IPS-NIHi7 (cell line): Measurements from ENCODE around the gene EXOC6B.
A peak's percentile ranks its signal among the peaks of the same experiment; 100 is the strongest.
"Not testable (repeated sequence)": the region's sequence is repeated elsewhere in the genome, so short reads cannot be mapped to it uniquely, and the experiment has no call there.

Experiments
- DNase-seq: peaks from one replicate; pipeline ENCODE4 v3.0.0; 2012; ENCODE audit warnings: mixed read lengths; ENCODE audit errors: extremely low spot score

The EXOC6B gene

DNA sequence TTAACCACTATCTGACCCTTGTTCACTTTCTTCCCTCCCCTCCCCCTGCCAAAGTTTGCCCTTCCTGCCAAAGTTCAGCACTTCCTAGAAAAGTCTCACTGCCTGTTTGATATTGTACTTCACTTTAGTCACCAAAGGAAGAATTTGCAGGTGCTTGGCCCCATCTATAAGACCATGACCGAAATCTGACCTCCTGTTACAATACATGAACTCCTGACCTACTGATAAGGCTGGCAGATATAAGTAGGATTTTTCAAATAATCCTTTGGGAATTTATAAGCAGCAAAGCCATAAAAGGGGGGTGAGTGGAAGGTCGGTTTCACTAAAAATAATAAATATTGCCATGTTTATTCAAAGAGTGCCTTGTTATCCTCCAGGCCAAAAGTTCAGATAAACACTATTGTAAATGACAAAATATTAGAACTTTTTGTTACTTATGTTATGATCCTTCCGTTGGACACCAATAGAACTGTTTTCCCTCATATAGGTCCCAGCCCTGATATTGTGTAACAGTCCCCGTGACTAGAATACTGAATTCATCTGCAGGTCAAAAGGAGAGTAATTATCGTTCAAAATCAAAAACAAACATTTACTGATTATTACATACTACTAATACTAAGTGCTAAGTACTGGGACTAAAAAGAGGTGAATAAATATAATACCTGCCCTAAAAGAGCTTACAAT is 277.6 kb downstream of the EXOC6B start:
- DNase-seq, result no peak

DNA sequence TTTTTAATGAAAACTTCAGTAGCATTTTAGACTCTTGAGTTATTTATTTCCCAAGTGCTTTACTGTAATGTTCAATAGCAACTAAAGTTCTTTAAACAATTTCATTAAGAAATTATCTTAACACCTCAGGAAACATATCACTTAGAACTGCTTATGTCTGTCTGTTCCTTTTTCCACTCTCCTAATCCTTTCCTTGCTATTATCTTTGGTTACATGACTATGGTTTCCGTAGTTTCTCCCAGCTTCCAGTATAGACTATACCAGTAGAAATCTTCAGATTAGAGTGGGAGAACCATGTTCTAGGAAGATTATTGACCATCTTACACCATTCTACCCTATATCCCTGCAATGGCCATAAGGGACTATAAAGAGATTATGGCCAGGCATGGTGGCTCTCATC is 280.0 kb downstream of the EXOC6B start:
- no peak for DNase-seq

DNA sequence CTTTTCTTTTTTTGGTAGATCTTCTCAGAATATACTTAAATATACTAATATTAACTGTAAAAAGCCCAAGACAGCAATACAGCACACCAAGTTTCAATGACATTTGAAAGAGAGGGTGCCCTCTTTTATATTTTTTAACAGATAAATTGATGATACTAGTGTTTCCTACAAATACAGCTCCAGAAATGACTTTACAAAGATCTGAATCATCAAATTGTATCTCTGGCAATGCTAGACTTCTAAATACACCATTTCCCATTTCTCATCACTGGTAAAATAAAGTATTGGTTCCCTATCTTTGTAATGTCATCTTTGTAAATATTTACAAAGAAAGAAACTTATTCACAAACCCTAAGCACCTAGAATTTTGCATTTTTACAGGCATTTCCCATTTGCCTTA is 281.3 kb downstream of the EXOC6B start:
- DNase-seq, result no peak

DNA sequence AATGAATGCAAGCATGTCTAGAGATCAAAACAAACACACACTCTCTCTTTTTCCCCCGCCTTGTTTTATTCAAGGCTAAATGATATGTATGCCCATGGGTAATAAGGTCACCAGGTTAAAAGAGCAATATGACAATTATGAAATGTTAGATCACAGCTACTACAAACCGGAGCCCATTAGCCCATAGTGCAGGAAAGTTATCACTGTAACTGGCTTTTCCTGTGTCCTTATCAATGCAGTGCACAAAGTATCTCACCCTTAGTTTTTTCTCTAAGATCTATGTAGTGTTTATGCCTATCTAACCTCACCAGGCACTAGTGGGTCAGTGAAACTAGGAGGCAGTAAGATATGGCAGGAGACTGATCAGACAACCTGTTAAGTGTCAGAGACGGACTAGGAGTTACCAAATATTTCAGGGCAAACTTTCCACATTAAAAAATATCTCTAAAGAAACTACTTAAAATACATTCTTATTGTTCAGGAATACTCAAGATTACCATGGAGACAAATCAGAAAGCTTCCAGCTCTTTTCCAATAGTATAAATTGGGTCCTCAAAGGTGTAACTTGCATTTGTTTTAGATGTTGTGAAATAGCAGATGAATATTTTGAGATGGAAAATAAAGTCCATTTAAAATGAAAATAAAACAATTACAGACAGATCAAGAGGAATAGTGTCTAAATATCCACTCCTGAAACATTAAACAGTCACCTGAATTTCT is 282.2 kb downstream of the EXOC6B start:
- no peak for DNase-seq

DNA sequence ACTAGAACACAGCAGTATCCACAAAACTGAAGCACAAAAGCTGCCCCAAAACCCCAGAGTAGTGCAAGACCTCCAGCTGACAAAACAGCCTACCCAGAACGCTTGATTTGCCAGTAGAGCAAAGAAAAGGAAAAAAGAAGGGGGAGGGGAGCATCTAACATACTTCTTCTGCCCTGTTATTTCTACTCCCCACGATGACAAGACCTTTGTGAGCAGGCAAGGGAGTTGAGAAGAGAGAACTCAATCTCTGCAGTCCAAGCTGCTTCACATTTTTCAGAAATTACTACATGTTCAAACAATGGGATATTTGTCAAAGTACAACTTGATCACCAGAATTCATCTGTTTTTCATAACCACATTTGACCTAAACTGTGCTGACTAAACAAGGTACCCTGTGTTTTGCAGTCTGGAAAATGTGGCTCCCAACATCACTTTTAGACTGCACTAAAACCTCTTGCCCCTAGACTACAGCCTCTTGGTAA is 286.7 kb downstream of the EXOC6B start:
- DNase-seq, result peak; percentile 13

DNA sequence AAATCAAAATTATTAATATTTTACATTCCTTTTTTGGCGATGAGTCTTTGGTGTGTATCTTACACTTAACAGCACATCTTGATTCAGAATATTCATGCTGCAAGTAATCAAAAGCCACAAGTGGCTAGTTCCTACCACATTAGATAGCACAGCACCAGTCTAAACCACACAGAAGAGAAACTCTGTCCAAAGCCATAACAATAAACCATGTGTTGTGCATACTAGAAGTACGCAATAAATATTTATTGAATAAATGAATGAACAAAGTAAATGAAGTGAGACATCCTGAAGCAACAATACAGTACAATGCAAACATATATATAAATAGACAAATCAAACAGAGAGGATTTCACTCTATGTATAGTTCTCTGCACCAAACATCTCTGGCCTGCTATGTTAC is 287.3 kb downstream of the EXOC6B start:
- no peak for DNase-seq

DNA sequence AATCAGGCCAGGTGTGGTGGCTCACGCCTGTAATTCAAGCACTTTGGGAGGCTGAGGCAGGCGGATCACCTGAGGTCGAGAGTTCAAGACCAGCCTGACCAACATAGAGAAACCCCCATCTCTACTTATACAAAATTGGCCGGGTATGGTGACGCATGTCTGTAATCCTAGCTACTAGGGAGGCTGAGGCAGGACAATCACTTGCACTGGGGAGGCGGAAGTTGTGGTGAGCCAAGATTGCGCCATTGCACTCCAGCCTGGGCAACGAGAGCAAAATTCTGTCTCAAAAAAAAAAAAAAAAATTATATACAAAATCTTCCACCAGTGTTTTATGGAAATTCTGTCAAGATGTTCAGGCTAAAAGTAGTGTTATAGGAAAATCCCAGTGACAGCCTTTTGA is 290.2 kb downstream of the EXOC6B start:
- not testable (repeated sequence) for DNase-seq

DNA sequence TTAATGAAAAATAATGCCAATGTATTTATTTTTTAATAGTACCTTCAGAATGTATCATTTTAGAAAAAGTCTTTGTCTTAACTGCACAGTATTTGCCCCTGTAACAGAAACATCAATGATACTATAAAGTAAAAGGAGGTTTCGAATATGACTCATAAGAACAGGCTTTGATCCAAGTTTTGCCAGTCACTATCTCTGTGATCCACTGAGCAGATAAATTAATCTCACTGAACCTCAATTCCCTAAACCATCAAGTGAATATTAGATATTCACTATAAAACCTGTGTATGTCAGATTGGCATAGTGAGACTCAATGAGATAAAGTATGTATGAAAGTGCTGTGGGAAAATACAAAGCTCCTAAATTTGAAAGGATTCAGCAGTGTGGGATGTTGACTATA is 292.1 kb downstream of the EXOC6B start:
- no peak for DNase-seq

DNA sequence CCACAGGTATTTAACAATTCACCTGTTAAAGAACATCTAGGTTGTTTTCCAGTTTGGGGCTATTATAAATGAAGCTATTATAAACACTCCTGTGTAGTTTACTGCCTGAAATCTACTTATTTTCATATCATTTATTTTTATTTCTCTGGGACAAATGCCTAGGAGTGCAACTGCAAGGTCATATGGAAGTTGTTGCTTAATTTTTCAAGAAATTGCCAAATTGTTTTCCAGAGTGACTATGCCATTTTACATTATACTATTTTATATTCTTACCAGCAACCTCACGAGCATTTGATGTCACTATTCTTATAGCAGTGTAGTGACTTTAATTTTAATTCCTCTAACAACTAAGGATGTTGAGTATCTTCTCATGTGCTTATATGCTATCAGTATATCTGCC is 298.4 kb downstream of the EXOC6B start:
- no peak for DNase-seq

DNA sequence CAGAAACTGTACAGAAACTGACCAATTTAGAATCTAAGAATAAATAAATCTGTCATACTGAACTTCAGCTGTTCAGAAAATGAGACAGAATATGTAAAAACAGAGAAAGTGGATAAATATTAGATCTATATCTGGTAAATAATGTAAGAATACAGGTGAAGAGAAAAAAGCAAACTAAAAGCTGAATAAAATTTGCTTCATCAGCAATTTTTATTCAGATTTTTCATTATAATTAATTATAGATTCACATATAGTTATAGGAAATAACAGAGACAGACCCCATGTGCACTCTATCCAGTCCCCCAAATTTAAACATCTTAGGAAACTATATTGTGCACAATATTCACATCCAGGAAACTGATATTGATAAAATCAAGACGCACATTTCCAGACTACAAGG is 299.2 kb downstream of the EXOC6B start:
- DNase-seq, result no peak

DNA sequence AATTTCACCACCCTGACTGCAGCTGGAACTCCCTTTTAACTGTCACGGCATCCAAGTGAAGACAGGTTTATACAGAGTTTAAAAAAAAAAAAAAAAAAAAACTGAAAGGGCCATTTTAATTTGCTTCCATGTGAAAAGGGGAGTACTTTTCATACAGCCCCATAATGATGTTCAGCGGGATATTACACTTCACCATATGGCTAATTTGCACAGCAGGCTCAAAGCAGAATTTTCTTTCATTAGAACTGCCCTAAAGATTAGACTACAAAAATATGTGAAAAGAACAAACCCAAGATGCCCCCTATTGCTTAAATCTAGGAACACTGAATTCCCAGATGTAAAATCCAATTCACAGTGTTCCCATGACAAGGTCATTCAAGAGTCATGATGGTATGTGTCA is 301.8 kb downstream of the EXOC6B start:
- no peak for DNase-seq

DNA sequence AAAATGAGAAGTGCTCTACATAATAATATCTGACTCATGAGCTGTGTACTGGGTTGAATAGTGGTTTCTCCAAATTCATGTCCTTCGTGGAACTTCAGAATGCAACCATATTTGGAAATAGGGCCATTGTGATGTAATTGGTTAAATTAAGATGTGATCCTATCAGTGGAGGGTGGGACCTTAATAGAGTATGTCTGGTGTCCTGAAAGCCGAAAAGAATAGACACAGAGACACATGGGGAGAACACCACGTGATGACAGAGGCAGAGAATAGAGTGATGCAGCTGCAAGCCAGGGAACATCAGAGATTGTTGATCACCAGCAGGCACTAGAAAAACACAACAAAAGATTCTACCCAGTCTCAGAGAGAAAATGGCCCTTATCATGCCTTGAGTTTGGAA is 310.1 kb downstream of the EXOC6B start:
- DNase-seq, result no peak

DNA sequence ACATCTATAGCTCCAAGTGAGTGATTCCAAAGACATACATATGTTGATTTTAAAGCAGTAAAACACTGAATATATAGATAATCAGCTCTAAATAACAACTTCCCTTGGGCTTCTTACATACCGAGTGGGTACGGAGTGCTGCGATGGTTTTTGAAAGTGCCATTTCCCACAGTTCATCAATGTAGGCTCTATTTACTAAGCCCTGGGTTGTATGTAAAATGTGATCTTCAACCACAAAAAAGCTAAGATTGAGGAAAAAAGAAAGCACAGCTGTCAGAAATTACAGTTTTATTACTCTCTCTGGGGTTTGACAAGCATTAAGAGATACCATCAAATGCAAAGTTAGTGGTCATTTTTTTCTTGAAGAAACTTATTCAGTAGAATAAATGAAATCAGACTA is 312.8 kb downstream of the EXOC6B start:
- DNase-seq, result no peak

DNA sequence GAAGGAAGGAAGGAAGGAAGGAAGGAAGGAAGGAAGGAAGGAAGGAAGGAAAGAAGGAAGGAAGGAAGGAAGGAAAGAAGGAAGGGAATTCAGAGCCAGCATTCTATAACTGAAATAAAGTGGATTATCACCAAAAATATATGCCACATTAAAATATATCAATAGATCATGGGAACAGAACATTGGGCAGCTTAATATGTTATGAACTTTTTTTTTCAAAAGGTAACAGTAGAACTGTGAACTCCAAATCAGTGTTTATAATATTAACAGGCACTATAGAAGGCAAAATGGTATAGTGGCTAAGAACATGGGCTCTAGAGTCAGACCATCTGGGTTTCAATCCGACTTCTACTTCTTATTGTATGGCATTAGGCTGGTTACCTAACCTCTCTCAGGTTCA is 313.5 kb downstream of the EXOC6B start:
- DNase-seq, result no peak

DNA sequence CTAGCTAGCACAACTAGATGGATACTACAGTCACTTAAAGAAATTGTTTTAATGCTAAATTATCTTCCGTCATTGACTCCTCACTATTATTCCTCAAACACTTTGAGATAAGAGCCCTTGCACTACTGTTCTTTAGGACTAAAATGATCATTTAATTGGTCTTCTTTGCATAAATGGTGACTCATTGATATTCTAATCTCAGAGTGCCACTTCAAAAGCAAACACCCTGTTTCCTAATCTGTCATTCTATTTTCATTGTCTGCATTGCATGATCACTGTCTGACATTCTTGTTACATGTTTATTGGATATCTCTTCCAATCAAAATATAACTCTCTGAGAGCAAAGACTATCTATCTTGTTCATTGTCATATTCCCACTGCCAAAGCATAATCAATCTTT is 313.9 kb downstream of the EXOC6B start:
- DNase-seq, result no peak

DNA sequence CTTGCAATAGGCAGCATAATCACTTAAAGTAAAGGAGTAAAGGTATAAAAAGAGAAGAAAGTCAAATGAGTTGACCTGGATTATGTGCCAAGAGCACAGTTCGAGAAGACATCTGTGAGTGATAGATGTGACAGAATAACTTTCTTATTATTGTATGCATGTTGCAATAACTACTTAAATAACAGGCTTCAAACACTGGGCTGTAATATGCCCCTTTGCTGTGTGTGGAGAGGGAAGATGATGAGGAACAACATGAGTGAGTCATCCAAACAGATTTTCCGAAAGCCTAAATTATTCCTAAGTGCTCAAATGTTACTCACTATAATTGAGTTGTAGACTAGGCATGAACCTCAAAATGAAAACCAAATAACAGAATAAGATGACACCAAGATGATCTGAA is 328.1 kb downstream of the EXOC6B start:
- no peak for DNase-seq

DNA sequence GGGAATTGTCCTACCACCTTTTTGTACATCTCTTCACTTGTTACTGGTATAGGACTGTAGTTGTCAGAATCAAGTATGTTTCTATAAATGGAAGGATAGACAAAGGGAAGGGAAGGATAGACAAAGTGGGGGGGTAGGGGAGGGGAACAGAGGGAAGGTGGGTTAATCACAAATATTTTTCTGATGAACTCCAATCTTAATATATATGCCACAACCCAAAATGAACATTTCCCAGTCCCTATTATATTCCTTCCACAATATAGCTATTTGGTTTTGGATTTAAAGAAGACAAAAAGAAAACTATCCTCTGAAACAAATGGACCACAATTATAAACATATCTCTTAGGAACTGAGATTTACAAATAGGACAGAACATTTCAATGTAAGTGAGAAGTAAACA is 329.4 kb downstream of the EXOC6B start:
- no peak for DNase-seq

DNA sequence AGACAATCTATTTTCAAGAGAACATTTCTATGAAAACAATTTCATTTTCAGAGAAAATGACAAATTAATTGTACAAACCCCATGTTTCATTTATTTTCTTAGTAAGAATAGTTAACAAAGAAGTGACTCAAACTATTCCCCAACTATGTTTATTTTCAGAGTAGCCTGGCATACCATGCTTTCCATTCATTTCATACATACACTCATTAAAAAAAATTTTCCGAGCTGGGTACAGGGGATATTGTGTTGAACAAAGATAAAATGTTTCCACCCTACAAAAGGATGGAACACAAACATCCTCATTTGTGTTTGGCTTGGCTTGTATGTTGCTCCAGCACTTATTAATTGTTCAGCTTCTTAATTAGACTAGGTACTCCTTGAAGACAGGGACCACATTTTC is 331.4 kb downstream of the EXOC6B start:
- no peak for DNase-seq

DNA sequence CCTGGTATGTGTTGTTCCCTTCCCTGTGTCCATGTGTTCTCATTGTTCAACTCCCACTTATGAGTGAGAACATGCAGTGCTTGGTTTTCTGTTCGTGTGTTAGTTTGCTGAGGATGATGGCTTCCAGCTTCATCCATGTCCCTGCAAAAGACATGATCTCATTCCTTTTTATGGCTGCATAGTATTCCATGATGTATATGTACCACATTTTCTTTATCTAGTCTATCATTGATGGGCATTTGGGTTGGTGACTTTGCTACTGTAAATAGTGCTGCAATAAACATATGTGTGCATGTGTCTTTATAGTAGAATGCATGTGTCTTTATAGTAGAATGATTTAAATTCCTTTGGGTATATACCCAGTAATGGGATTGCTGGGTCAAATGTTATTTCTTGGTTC is 341.2 kb downstream of the EXOC6B start:
- not testable (repeated sequence) for DNase-seq

DNA sequence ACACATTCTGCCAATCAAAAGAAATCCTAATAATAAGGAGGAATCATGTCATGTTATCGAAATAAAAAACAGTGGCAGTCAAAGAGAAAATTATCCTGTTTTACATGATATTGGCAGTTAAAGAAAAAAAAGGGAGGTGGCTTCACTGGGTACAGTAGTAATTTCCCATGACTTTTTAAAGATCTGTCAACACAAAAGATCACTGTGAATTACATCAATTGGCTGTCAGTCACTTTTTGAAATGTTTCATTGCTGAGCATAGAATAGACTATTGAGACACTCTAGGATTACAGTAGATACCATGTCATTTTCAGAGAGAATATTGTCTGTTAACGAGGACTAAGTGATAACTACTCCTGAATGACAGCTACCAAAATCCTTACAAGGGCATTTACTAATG is 342.5 kb downstream of the EXOC6B start:
- DNase-seq, result no peak

DNA sequence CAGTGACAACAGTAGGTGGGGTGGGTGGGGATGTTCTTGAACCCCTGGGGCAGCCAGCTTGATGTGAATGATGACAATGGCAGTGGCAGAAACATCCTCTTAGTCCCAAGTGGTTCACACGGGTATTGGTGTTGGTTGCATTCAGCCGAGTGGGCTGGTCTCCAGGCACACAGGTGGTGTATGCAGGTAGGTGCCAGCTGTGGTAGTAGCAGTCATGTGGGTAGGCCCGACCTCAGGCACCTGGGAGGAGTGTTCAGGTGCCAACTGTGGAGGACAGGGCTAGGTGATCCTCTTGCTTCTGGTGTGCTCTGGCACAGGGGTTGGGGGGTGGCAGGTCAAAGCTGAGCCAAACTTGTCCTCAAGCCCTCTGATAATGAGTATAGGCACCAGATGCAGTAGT is 350.6 kb downstream of the EXOC6B start:
- DNase-seq, result no peak

DNA sequence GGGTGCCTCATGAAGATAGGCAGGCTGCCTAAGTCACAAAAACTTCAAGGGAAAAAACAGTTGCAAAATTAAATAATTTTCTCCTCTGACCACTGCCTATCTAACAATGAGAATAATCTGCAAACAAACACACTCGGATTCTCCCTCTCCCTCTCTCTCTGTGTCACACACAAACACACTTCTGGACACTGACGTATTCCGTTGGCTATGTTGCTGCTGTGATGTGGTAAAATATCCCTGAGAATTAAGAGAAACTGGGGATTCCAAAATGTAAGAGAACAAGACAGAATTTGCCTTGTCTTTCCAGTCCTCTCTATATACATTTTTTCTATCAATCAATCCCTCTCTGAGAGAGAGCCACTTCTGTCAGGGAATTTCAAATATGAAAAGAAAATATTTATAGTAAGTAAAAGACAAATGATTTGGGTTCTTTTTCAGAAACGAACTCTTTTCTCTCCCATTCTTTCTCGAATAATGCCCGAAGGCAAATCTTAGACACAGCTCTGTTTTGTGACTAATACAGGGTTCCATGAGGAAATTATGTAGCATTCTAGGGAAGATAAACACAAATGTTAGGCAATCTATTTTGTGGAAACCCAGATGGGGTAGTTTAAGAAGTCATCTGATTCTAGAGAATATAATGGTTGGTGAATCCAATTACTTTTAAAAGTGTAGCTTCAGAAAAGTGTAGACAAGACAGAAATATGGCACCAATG is 367.9 kb downstream of the EXOC6B start:
- no peak for DNase-seq

DNA sequence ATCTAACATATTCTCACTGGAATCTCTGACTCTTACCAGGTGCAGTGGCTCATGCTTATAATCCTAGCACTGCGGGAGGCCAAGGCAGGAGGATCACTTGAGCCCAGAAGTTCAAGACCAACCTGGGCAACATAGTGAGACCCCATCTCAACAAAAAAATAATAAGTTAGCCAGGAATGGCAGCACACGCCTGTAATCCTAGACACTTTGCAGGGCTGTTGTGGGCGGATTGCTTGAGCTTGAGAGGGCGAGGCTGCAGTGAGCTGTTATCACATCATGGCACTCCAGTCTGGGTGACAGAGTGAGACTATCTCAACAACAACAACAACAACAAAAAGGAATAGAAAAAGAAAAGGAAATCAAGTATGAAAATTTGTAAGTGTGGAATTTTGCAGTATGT is 371.6 kb downstream of the EXOC6B start:
- no peak for DNase-seq
